Body of pancreas (tissue), 4 donors: ENCODE measurements around the gene MAP4K3.

ENCODE experiments used
- POLR2A ChIP-seq, 3 donors: fragments of 450-650 bp; IDR thresholded peaks; one replicate each; pipeline ENCODE4 v1.6.1; 2016; ENCODE audit warnings: antibody characterized with exemption in 3 of 3, mild to moderate bottlenecking in 2 of 3
- TF ChIP-seq, protein P1 (sequence below), 7 experiments: fragments of 450-650 bp in 4 of 7; fragments of 200-600 bp in 3 of 7; sonication (generic) in 3 of 7; IDR thresholded peaks; one replicate each; pipeline ENCODE4 v1.5.1; 2016 to 2019; ENCODE audit warnings: antibody characterized with exemption in 7 of 7

DNA sequence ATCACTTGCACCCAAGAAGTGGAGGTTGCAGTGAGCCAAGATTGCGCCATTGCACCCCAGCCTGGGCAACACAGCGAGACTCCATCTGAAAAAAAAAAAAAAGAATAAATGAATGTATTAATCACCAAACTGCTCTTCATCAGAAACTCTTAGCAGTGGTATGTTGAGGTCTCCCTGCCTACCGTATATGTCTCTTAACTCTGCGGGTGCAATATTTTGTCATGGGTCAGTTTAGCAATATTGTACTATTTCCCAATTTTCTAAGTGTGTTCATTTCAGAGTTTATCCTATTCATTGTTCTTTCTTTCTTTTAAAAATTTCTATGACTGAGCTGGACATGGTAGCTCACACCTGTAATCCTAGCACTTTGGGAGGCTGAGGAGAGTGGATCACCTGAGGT, 37.9 kb upstream of the MAP4K3 start:
- TF ChIP-seq POLR2A (IDR thresholded peaks at IDR 0.05): no peak
- TF ChIP-seq, protein P1, sequence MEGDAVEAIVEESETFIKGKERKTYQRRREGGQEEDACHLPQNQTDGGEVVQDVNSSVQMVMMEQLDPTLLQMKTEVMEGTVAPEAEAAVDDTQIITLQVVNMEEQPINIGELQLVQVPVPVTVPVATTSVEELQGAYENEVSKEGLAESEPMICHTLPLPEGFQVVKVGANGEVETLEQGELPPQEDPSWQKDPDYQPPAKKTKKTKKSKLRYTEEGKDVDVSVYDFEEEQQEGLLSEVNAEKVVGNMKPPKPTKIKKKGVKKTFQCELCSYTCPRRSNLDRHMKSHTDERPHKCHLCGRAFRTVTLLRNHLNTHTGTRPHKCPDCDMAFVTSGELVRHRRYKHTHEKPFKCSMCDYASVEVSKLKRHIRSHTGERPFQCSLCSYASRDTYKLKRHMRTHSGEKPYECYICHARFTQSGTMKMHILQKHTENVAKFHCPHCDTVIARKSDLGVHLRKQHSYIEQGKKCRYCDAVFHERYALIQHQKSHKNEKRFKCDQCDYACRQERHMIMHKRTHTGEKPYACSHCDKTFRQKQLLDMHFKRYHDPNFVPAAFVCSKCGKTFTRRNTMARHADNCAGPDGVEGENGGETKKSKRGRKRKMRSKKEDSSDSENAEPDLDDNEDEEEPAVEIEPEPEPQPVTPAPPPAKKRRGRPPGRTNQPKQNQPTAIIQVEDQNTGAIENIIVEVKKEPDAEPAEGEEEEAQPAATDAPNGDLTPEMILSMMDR (IDR thresholded peaks at IDR 0.05): no peak
